GM21447 (cell line): ENCODE data around the gene ARL9.

Experiments used
- ATAC-seq: cut with Tn5 transposase; IDR thresholded peaks from one replicate; pipeline ENCODE4 v1.9.1; 2021; ENCODE audit not compliant: unreplicated experiment

ARL9 gene

GRCh38 chr4:56531149-56531770 lies 25.7 kb downstream of the ARL9 start:
- ATAC-seq: no peak

- no peak for ATAC-seq
Measured at GRCh38 chr4:56531823-56532222, 26.2 kb downstream of the ARL9 start.

- ATAC-seq: no peak
Measured at GRCh38 chr4:56532239-56532638, 26.6 kb downstream of the ARL9 start.

- ATAC-seq: no peak
Measured at GRCh38 chr4:56535915-56536314, 30.3 kb downstream of the ARL9 start.

- no peak for ATAC-seq
Measured at GRCh38 chr4:56537147-56537546, 31.6 kb downstream of the ARL9 start.

- ATAC-seq: no peak
Measured at GRCh38 chr4:56540826-56541225, 35.2 kb downstream of the ARL9 start.

- ATAC-seq: peak; percentile 96
Measured at GRCh38 chr4:56544573-56545131, 39.1 kb downstream of the ARL9 start.

- no peak for ATAC-seq
Measured at GRCh38 chr4:56550642-56551041, 45.1 kb downstream of the ARL9 start.

GRCh38 chr4:56551516-56551915 lies 45.9 kb downstream of the ARL9 start:
- ATAC-seq: no peak

GRCh38 chr4:56552273-56552672 lies 46.7 kb downstream of the ARL9 start:
- no peak for ATAC-seq

GRCh38 chr4:56570041-56570440 lies 64.5 kb downstream of the ARL9 start:
- ATAC-seq: no peak
